GM12878 (cell line): ENCODE results near the gene MINDY3. TPM values are rescaled to one million over a fixed set of nuclear protein-coding genes. Genes with fewer than 3 reads are reported as not detected.

Source experiments
- ATAC-seq: fragments of 200-7000 bp; cut with Tn5 transposase; 3 replicates; pipeline ENCODE4 v1.9.1; 2020; ENCODE audit warnings: mild to moderate bottlenecking, moderate library complexity
- BruUV-seq: library from RNA; stranded (reverse); fragments of 400-500 nt; replicated peaks from 2 replicates; lab custom pipeline; 2021; lab: Mats Ljungman, UMichigan
- CTCF ChIA-PET: fragments of 300-600 bp; sonication (Branson Sonifier 250); formaldehyde crosslinking; extraction: SDS; loops from one replicate; lab custom pipeline; 2021; ENCODE audit warnings: inconsistent platforms; lab: Yijun Ruan, JAX
- POLR2A ChIA-PET: fragments of 350-600 bp; formaldehyde crosslinking; extraction: SDS; loops from one replicate; lab custom pipeline; 2021; ENCODE audit warnings: inconsistent platforms; lab: Charles Lee
- RAD21 ChIA-PET: fragments of 300-600 bp; sonication (Branson Sonifier 250); formaldehyde crosslinking; loops from one replicate; lab custom pipeline; 2023; ENCODE audit warnings: antibody characterized with exemption; ENCODE audit not compliant: unreplicated experiment; lab: Charles Lee
- SMC1A ChIA-PET: fragments of 300-600 bp; sonication (Branson Sonifier 250); formaldehyde crosslinking; loops from one replicate; lab custom pipeline; 2023; ENCODE audit not compliant: unreplicated experiment, uncharacterized antibody; lab: Charles Lee
- DNase-seq: peaks from one replicate; pipeline ENCODE4 v3.0.0-alpha.2; 2011; ENCODE audit warnings: low read depth, low spot score
- FAIRE-seq: peaks from 3 replicates; lab custom pipeline; 2011; peaks lifted over from hg19 to GRCh38; lab: Jason Lieb, UNC
- H2AFZ ChIP-seq: 2 replicates; pipeline ENCODE4 v1.6.0; 2011; ENCODE audit warnings: low read depth, low read length, control low read depth; ENCODE audit not compliant: control insufficient read depth
- H3K27ac ChIP-seq: 2 replicates; pipeline ENCODE4 v1.5.1; 2011; ENCODE audit warnings: control low read depth; ENCODE audit not compliant: control insufficient read depth, insufficient read depth
- H3K27me3 ChIP-seq, 2 experiments: replicated peaks in 1 of 2; 2 replicates each; pipeline versions ENCODE4 v1.6.0 to v1.6.1; 2011; ENCODE audit warnings: low read length in 1 of 2; ENCODE audit not compliant: control insufficient read depth in 2 of 2, insufficient read depth in 2 of 2
- H3K36me3 ChIP-seq, 2 experiments: 2 replicates each; pipeline ENCODE4 v1.5.1; 2011; ENCODE audit warnings: low read length in 1 of 2; ENCODE audit not compliant: control insufficient read depth in 2 of 2, insufficient read depth in 2 of 2
- H3K4me1 ChIP-seq: 2 replicates; pipeline ENCODE4 v1.6.1; 2011; ENCODE audit warnings: mild to moderate bottlenecking, low read length, moderate library complexity, mixed read lengths; ENCODE audit not compliant: control insufficient read depth, insufficient read depth
- H3K4me2 ChIP-seq: 2 replicates; pipeline ENCODE4 v1.6.0; 2011; ENCODE audit warnings: control low read depth; ENCODE audit not compliant: control insufficient read depth, insufficient read depth
- H3K4me3 ChIP-seq: fragments of 200-600 bp; sonication (generic); 2 replicates; pipeline ENCODE4 v1.5.1; 2016
- H3K79me2 ChIP-seq: 2 replicates; pipeline ENCODE4 v1.6.0; 2011; ENCODE audit warnings: low read length; ENCODE audit not compliant: control insufficient read depth, insufficient read depth
- H3K9ac ChIP-seq: 2 replicates; pipeline ENCODE4 v1.8.0; 2011; ENCODE audit warnings: low read length, control low read depth, mixed read lengths; ENCODE audit not compliant: control insufficient read depth, insufficient read depth
- H3K9me3 ChIP-seq: replicated peaks from 3 replicates; pipeline ENCODE4 v1.5.1; 2011; ENCODE audit warnings: mild to moderate bottlenecking, low read length; ENCODE audit not compliant: control insufficient read depth, insufficient read depth
- H4K20me1 ChIP-seq: 2 replicates; pipeline ENCODE4 v1.6.0; 2011; ENCODE audit not compliant: control insufficient read depth, insufficient read depth
- BACH1 ChIP-seq: fragments of 450-650 bp; IDR thresholded peaks from 2 replicates; pipeline ENCODE4 v1.6.1; 2017; ENCODE audit warnings: mild to moderate bottlenecking, borderline replicate concordance
- BMI1 ChIP-seq: fragments of 450-650 bp; IDR thresholded peaks from 2 replicates; pipeline ENCODE4 v1.6.1; 2016; ENCODE audit warnings: mild to moderate bottlenecking, moderate library complexity, borderline replicate concordance
- FOXK2 ChIP-seq: fragments of 450-650 bp; IDR thresholded peaks from 2 replicates; pipeline ENCODE4 v1.6.1; 2017; ENCODE audit warnings: mild to moderate bottlenecking, moderate library complexity
- HDAC2 ChIP-seq: fragments of 200-600 bp; sonication (generic); IDR thresholded peaks from 2 replicates; pipeline ENCODE4 v1.6.1; 2017
- KDM1A ChIP-seq: fragments of 200-600 bp; sonication (generic); IDR thresholded peaks from 2 replicates; pipeline ENCODE4 v1.6.1; 2016; ENCODE audit warnings: borderline replicate concordance
- MLLT1 ChIP-seq: fragments of 450-650 bp; IDR thresholded peaks from 2 replicates; pipeline ENCODE4 v1.6.1; 2016; ENCODE audit warnings: mild to moderate bottlenecking
- REST ChIP-seq: IDR thresholded peaks from 2 replicates; pipeline ENCODE4 v1.6.1; 2012; ENCODE audit warnings: mild to moderate bottlenecking, low read depth, low read length
- SIX5 ChIP-seq: IDR thresholded peaks from 2 replicates; pipeline ENCODE4 v1.6.1; 2011; ENCODE audit warnings: mild to moderate bottlenecking, low read depth, low read length, moderate library complexity; ENCODE audit not compliant: severe bottlenecking
- SMARCA5 ChIP-seq: fragments of 450-650 bp; IDR thresholded peaks from 2 replicates; pipeline ENCODE4 v1.6.1; 2017; ENCODE audit warnings: mild to moderate bottlenecking
- SUZ12 ChIP-seq: fragments of 200-600 bp; sonication (generic); IDR thresholded peaks from one replicate; pipeline ENCODE4 v1.6.1; 2018; ENCODE audit warnings: antibody characterized with exemption, mild to moderate bottlenecking; ENCODE audit not compliant: unreplicated experiment
- YY1 ChIP-seq: IDR thresholded peaks from 2 replicates; pipeline ENCODE4 v1.6.1; 2011; ENCODE audit warnings: low read depth, mild to moderate bottlenecking, low read length
- ZBTB11 ChIP-seq: fragments of 450-650 bp; formaldehyde crosslinking; IDR thresholded peaks from 2 replicates; pipeline ENCODE4 v1.5.0; 2022; ENCODE audit warnings: mild to moderate bottlenecking, missing genetic modification characterization
- ZNF207 ChIP-seq: fragments of 450-650 bp; IDR thresholded peaks from 2 replicates; pipeline ENCODE4 v1.6.1; 2014; ENCODE audit warnings: antibody characterized with exemption, mild to moderate bottlenecking, borderline replicate concordance
- WGBS: methylation state at CpG from one replicate; pipeline ENCODE4 v1.1.6; 2016; ENCODE audit warnings: low lambda C conversion rate; ENCODE audit not compliant: insufficient replicate concordance, insufficient coverage; ENCODE audit errors: missing lambda C conversion rate; 5-methylcytosine and 5-hydroxymethylcytosine counted together
- in situ Hi-C: fragments of 300-500 bp; cut with MboI; formaldehyde crosslinking; loops from 9 replicates; pipeline ENCODE4 v1.14.3; 2018; ENCODE audit warnings: mixed read lengths
- intact Hi-C: fragments of 100-400 bp; cut with micrococcal nuclease; formaldehyde crosslinking; loops from one replicate; pipeline ENCODE4 v1.14.2; 2022; ENCODE audit not compliant: unreplicated experiment
- polyA plus RNA-seq, 11 experiments: library from polyadenylated mRNA; depleted of rRNA in 4 of 11; unstranded in 6 of 11; stranded (reverse) in 5 of 11; fragments of >200 nt; fragmentation: Nextera tagmentation in 4 of 11; fragmentation: Illumina TruSeq in 1 of 11; extraction: Ambion mirVana in 4 of 11; extraction: Trizol in 1 of 11; gene quantifications; 1 replicate in 1 of 11; 2 replicates in 10 of 11; pipeline versions ENCODE4 v1.2.1 to v1.2.3, GENCODE V29; 2011 to 2016; ENCODE audit warnings: inconsistent platforms in 2 of 11, missing spikeins in 2 of 11, low read depth in 1 of 11
- total RNA-seq, 4 experiments: library from RNA; depleted of rRNA in 3 of 4; stranded (reverse); fragments of >200 nt in 3 of 4; fragmentation: Illumina TruSeq in 1 of 4; extraction: Trizol in 1 of 4; gene quantifications; 2 replicates each; pipeline versions ENCODE4 v1.2.1 to v1.2.3, GENCODE V29; 2013 to 2021

The MINDY3 gene
- total and polyA plus RNA-seq, 10 of the 15 experiments (the other 5 are each of a cell fraction or from before 2014, with no cell fraction given) = 12.0 to 23.6 (median 15.7) TPM

GRCh38 chr10:15793664-15794063 lies 66.6 kb downstream of the MINDY3 start (continued):
- no peak for TF ChIP-seq REST
- no peak for TF ChIP-seq YY1
- no peak for TF ChIP-seq BMI1
- TF ChIP-seq FOXK2 = no peak
- TF ChIP-seq, all 136 proteins: peak for 0

- Histone ChIP-seq H3K79me2 (no peaks in the 10 kb centered on the region), H3K4me1 (no peaks in the 10 kb centered on the region), H3K9me3 (no peaks in the 10 kb centered on the region), H3K4me3 (no peak overlapping the region), H3K27me3 (no peaks in the 10 kb centered on the region), H2AFZ (no peak overlapping the region), H3K4me2 (no peak overlapping the region), H3K9ac (no peak overlapping the region), H3K36me3 (0 out of 4 replicates have a peak, but pooled peaks cover 0 to 3% of the 10 kb centered on the region in 2 experiments), H3K27ac (no peak overlapping the region), H4K20me1 (no peaks in the 10 kb centered on the region)
- RAD21 ChIA-PET = no interaction called here
- SMC1A ChIA-PET = interaction anchor here (0.9 to 1.2 kb wide), 3 partner anchors 14 to 633 kb away, joined by 3 read pairs; no protein-coding TSS in a partner anchor
- BruUV-seq = no TSS peak
- in situ Hi-C loops = no loop called here
- no peak for ATAC-seq
- DNase-seq = no peak
- intact Hi-C loops = no loop called here
- POLR2A ChIA-PET = no interaction called here
- CTCF ChIA-PET = interaction anchor here (1.4 kb wide), 1 partner anchor 68 kb away, joined by 3 read pairs; the partner anchor contains the start of gene MINDY3
- 99% methylated on average over 4 of the region's 4 CpGs for WGBS
- no peak for FAIRE-seq
- TF ChIP-seq SIX5 (no peak), BACH1 (no peak), HDAC2 (no peak), ZBTB11 (CRISPR knock-in tag) (no peak), MLLT1 (no peak), SUZ12 (no peak), ZNF207 (no peak), KDM1A (no peak), SMARCA5 (no peak)
Observed at GRCh38 chr10:15792777-15793176, 67.5 kb downstream of the MINDY3 start.
